Suprapubic skin (tissue), 4 donors: ENCODE measurements around the gene ZNF611.

Source experiments
- EP300 ChIP-seq: sonication (generic); formaldehyde crosslinking; IDR thresholded peaks from one replicate; pipeline ENCODE4 v1.6.1; 2017; ENCODE audit warnings: antibody characterized with exemption
- POLR2A ChIP-seq, 2 donors: fragments of 450-650 bp; IDR thresholded peaks; one replicate each; pipeline ENCODE4 v1.6.1; 2017; ENCODE audit warnings: antibody characterized with exemption in 2 of 2, mild to moderate bottlenecking in 2 of 2, moderate library complexity in 2 of 2
- POLR2AphosphoS5 ChIP-seq, 3 donors: sonication (generic); formaldehyde crosslinking; IDR thresholded peaks; one replicate each; pipeline ENCODE4 v1.6.1; 2017; ENCODE audit warnings: antibody characterized with exemption in 3 of 3
- TF ChIP-seq, protein P1 (sequence below), 2 donors: fragments of 200-600 bp in 1 of 2; fragments of 450-650 bp in 1 of 2; sonication (generic) in 1 of 2; IDR thresholded peaks; one replicate each; pipeline ENCODE4 v1.5.1; 2016 to 2019; ENCODE audit warnings: antibody characterized with exemption in 2 of 2, mild to moderate bottlenecking in 1 of 2, moderate library complexity in 1 of 2

DNA sequence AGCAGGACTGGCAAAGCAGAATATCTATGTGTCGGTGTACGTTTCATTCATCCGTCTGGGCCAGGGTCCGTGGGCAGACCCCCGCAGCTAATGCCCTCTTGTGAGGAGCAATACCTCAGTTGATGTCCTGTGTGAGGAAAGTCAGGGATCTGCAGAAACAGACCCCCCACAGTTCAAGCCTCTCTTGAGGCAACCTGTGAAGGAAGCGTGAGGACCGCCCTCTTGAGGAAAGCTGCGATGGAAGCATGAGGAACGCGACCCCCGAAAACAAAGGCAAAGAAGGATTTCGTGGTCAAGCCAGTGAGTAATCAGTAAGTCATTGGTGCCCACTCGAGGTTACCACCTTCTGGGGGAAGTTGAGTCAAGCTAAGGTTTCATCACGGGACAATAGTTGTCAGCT, 75.8 kb downstream of the ZNF611 start:
- TF ChIP-seq, protein P1, sequence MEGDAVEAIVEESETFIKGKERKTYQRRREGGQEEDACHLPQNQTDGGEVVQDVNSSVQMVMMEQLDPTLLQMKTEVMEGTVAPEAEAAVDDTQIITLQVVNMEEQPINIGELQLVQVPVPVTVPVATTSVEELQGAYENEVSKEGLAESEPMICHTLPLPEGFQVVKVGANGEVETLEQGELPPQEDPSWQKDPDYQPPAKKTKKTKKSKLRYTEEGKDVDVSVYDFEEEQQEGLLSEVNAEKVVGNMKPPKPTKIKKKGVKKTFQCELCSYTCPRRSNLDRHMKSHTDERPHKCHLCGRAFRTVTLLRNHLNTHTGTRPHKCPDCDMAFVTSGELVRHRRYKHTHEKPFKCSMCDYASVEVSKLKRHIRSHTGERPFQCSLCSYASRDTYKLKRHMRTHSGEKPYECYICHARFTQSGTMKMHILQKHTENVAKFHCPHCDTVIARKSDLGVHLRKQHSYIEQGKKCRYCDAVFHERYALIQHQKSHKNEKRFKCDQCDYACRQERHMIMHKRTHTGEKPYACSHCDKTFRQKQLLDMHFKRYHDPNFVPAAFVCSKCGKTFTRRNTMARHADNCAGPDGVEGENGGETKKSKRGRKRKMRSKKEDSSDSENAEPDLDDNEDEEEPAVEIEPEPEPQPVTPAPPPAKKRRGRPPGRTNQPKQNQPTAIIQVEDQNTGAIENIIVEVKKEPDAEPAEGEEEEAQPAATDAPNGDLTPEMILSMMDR (IDR thresholded peaks at IDR 0.05): no peak
- TF ChIP-seq EP300 (no peak), POLR2AphosphoS5 (IDR thresholded peaks at IDR 0.05) (no peak), POLR2A (IDR thresholded peaks at IDR 0.05) (no peak)
